Fibroblast of lung (primary cell): ENCODE results near the gene STK16. TPM values are rescaled to one million over a fixed set of nuclear protein-coding genes. Genes with fewer than 3 reads are reported as not detected.

Source experiments
- DNase-seq, 2 donors: peaks; one replicate each; pipeline versions ENCODE4 v3.0.0 to v3.0.0-alpha.2; 2010; ENCODE audit warnings: low read depth in 2 of 2
- H2AFZ ChIP-seq: 2 replicates; pipeline ENCODE4 v1.5.1; 2012; ENCODE audit warnings: low read length, control low read depth, inconsistent platforms
- H3K27ac ChIP-seq: 2 replicates; pipeline ENCODE4 v1.5.1; 2011; ENCODE audit warnings: low read length, control low read depth; ENCODE audit not compliant: insufficient read depth
- H3K27me3 ChIP-seq: 2 replicates; pipeline ENCODE4 v1.5.1; 2011; ENCODE audit warnings: mild to moderate bottlenecking, low read length; ENCODE audit not compliant: control insufficient read depth, insufficient read depth
- H3K36me3 ChIP-seq: 2 replicates; pipeline ENCODE4 v1.5.1; 2011; ENCODE audit warnings: low read length; ENCODE audit not compliant: control insufficient read depth, insufficient read depth
- H3K4me1 ChIP-seq: 2 replicates; pipeline ENCODE4 v1.5.1; 2011; ENCODE audit warnings: low read length; ENCODE audit not compliant: control insufficient read depth, insufficient read depth; ENCODE audit errors: extremely low read depth
- H3K4me2 ChIP-seq: 2 replicates; pipeline ENCODE4 v1.5.1; 2011; ENCODE audit warnings: low read length, control low read depth; ENCODE audit not compliant: insufficient read depth; ENCODE audit errors: extremely low read depth
- H3K4me3 ChIP-seq, 4 experiments: fragments of 200-600 bp in 1 of 4; sonication (generic) in 1 of 4; replicated peaks in 1 of 4; 2 replicates each; pipeline ENCODE4 v1.5.1; 2011 to 2016; ENCODE audit warnings: low read length in 4 of 4, low read depth in 3 of 4, mild to moderate bottlenecking in 3 of 4, control low read depth in 2 of 4, inconsistent platforms in 1 of 4, mixed read lengths in 1 of 4; ENCODE audit not compliant: insufficient read depth in 1 of 4; ENCODE audit errors: control extremely low read depth in 1 of 4
- H3K79me2 ChIP-seq: 2 replicates; pipeline ENCODE4 v1.5.1; 2012; ENCODE audit warnings: mild to moderate bottlenecking, low read length, inconsistent platforms; ENCODE audit not compliant: control insufficient read depth, insufficient read depth
- H3K9ac ChIP-seq: 2 replicates; pipeline ENCODE4 v1.5.1; 2011; ENCODE audit warnings: mild to moderate bottlenecking, low read length, control low read depth; ENCODE audit not compliant: insufficient read depth
- H3K9me3 ChIP-seq: 2 replicates; pipeline ENCODE4 v1.5.1; 2012; ENCODE audit warnings: low read depth, low read length; ENCODE audit not compliant: control insufficient read depth, insufficient read depth
- H4K20me1 ChIP-seq: 2 replicates; pipeline ENCODE4 v1.5.1; 2011; ENCODE audit warnings: low read length; ENCODE audit not compliant: control insufficient read depth, insufficient read depth; ENCODE audit errors: extremely low read depth
- CTCF ChIP-seq, 2 donors: IDR thresholded peaks in 1 of 2; conservative IDR thresholded peaks in 1 of 2; 1 replicate in 1 of 2; 2 replicates in 1 of 2; pipeline ENCODE4 v1.5.1; 2011 to 2012; ENCODE audit warnings: low read length in 2 of 2, control low read depth in 1 of 2, inconsistent platforms in 1 of 2, low read depth in 1 of 2, mild to moderate bottlenecking in 1 of 2
- EZH2 ChIP-seq: IDR thresholded peaks from 2 replicates; pipeline ENCODE4 v1.5.1; 2012; ENCODE audit warnings: low read length, control low read depth, mild to moderate bottlenecking; ENCODE audit errors: missing control alignments
- polyA plus RNA-seq, 2 donors: library from polyadenylated mRNA; depleted of rRNA in 1 of 2; stranded (reverse) in 1 of 2; unstranded in 1 of 2; fragments of >200 nt; gene quantifications; 2 replicates each; pipeline ENCODE4 v1.2.1, GENCODE V29; 2011 to 2012; ENCODE audit warnings: missing spikeins in 1 of 2
- total RNA-seq: library from RNA; depleted of rRNA; stranded (reverse); fragments of >200 nt; gene quantifications from 2 replicates; pipeline ENCODE4 v1.2.1, GENCODE V29; 2014

The STK16 gene
- total and polyA plus RNA-seq, 2 donors (not counting 1 experiment from before 2014, with no cell fraction given), result 30.7 to 35.7 TPM

GRCh38 chr2:219234331-219234730 is 10.9 kb upstream of the STK16 start:
- H3K36me3 ChIP-seq, result peaks cover 18% of the 10 kb centered on the region

GRCh38 chr2:219243291-219243761 is 2.0 kb upstream of the STK16 start:
- peak overlapping the region; percentile 32 for H3K27ac ChIP-seq
- peaks cover 15% of the 10 kb centered on the region for H3K79me2 ChIP-seq
- peak in 1 of 2 donors; percentile 31 for DNase-seq
- no peaks in the 10 kb centered on the region for H3K9me3 ChIP-seq
- H3K4me1 ChIP-seq, result peaks cover 3% of the 10 kb centered on the region
- H3K4me3 ChIP-seq, result peak overlapping the region in 2 of 4 experiments; percentile 14 to 45
- H3K9ac ChIP-seq, result no peak overlapping the region
- H3K27me3 ChIP-seq, result no peaks in the 10 kb centered on the region
- H3K36me3 ChIP-seq, result peaks cover 12% of the 10 kb centered on the region
- TF ChIP-seq EZH2 (no peak), CTCF (conservative IDR thresholded peaks at IDR 0.05 in 1 of 2, IDR thresholded peaks at IDR 0.05 in 1 of 2; ENCODE audit: low read depth in 1 of 2, low read length in 2 of 2) (no peak)
- H3K4me2 ChIP-seq, result no peak overlapping the region
- peak overlapping the region; percentile 41 for H2AFZ ChIP-seq
- no peaks in the 10 kb centered on the region for H4K20me1 ChIP-seq

More at GRCh38 chr2:219234331-219234730, 10.9 kb upstream of the STK16 start:
- no peak overlapping the region for H3K9ac ChIP-seq
- no peak overlapping the region for H2AFZ ChIP-seq
- H4K20me1 ChIP-seq, result no peaks in the 10 kb centered on the region
- DNase-seq, result no peak
- no peaks in the 10 kb centered on the region for H3K9me3 ChIP-seq
- no peak overlapping the region for H3K4me3 ChIP-seq
- no peak overlapping the region for H3K4me2 ChIP-seq
- H3K79me2 ChIP-seq, result peaks cover 1% of the 10 kb centered on the region
- H3K27ac ChIP-seq, result no peak overlapping the region
- peaks cover 2% of the 10 kb centered on the region for H3K4me1 ChIP-seq
- no peak for TF ChIP-seq CTCF (conservative IDR thresholded peaks at IDR 0.05 in 1 of 2, IDR thresholded peaks at IDR 0.05 in 1 of 2; ENCODE audit: low read depth in 1 of 2, low read length in 2 of 2)
- TF ChIP-seq EZH2, result no peak
- H3K27me3 ChIP-seq, result no peaks in the 10 kb centered on the region

GRCh38 chr2:219244789-219245147 is 511 bp upstream of the STK16 start:
- Histone ChIP-seq H3K79me2 (peaks cover 15% of the 10 kb centered on the region), H2AFZ (peak overlapping the region; percentile 86), H3K4me1 (peaks cover 12% of the 10 kb centered on the region), H3K9me3 (no peaks in the 10 kb centered on the region), H3K27me3 (no peaks in the 10 kb centered on the region), H3K4me3 (peak overlapping the region; percentile 87 to 95 (median 94)), H3K9ac (peak overlapping the region; percentile 98), H4K20me1 (no peaks in the 10 kb centered on the region), H3K4me2 (peak overlapping the region; percentile 92), H3K27ac (peak overlapping the region; percentile 99), H3K36me3 (peaks cover 12% of the 10 kb centered on the region)
- TF ChIP-seq CTCF (conservative IDR thresholded peaks at IDR 0.05 in 1 of 2, IDR thresholded peaks at IDR 0.05 in 1 of 2; ENCODE audit: low read depth in 1 of 2, low read length in 2 of 2), result no peak
- TF ChIP-seq EZH2, result no peak
- no peak for DNase-seq
